ENCODE data around the gene P2RX3. TPM values are rescaled to one million over a fixed set of nuclear protein-coding genes. Genes with fewer than 3 reads are reported as not detected.

The P2RX3 gene
- total RNA-seq, 4 donors from 2014 or later: 0.69 TPM; not detected in 3

DNA sequence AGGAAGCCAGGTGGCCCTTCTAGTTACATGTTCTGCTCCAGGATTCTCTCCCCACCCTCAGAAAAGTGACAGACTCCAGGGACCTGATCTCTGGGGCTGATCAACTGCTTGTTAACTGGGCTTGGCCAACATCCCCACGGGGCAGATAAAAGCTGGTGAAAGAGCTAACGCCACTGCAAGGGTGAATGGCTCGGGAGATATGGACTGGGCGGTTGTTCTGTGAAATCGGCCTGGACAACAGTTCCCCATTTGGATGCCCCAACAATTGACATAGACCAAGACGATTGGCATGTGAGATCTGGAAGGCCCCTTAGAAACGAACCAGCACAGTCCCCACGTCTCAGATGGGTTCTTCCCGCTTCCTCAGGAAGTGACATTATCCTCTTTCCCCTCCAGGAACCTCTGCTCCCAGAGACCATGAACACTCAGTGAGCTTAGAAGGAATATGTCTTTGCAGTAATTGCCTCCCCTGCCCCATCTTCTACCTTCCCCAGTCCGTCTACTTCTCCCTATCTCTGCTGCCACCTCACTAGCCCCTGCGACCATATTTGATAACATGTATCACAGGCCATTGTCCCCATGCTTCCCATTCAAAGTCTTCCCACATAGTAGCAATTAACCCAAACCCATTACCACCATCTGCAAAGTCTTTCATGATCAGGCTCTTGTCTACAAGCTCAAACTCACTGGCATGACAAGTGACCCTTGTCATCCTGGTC, 57.9 kb downstream of the P2RX3 start:
- TF ChIP-seq EP300 (IDR thresholded peaks at IDR 0.05) (no peak), POLR2A (IDR thresholded peaks at IDR 0.05) (no peak)
- TF ChIP-seq, protein P1, sequence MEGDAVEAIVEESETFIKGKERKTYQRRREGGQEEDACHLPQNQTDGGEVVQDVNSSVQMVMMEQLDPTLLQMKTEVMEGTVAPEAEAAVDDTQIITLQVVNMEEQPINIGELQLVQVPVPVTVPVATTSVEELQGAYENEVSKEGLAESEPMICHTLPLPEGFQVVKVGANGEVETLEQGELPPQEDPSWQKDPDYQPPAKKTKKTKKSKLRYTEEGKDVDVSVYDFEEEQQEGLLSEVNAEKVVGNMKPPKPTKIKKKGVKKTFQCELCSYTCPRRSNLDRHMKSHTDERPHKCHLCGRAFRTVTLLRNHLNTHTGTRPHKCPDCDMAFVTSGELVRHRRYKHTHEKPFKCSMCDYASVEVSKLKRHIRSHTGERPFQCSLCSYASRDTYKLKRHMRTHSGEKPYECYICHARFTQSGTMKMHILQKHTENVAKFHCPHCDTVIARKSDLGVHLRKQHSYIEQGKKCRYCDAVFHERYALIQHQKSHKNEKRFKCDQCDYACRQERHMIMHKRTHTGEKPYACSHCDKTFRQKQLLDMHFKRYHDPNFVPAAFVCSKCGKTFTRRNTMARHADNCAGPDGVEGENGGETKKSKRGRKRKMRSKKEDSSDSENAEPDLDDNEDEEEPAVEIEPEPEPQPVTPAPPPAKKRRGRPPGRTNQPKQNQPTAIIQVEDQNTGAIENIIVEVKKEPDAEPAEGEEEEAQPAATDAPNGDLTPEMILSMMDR (IDR thresholded peaks at IDR 0.05): no peak
- ATAC-seq: no peak
- Histone ChIP-seq H3K4me3 (no peak overlapping the region), H3K27ac (no peak overlapping the region), H3K27me3 (peaks cover 4% of the 10 kb centered on the region), H3K4me1 (no peaks in the 10 kb centered on the region), H3K9me3 (no peaks in the 10 kb centered on the region), H3K36me3 (no peaks in the 10 kb centered on the region)
- 71 to 86% methylated on average over 3 to 6 of the region's 11 CpGs for WGBS, 2 donors (ENCODE audit: low coverage in 1 of 2)

DNA sequence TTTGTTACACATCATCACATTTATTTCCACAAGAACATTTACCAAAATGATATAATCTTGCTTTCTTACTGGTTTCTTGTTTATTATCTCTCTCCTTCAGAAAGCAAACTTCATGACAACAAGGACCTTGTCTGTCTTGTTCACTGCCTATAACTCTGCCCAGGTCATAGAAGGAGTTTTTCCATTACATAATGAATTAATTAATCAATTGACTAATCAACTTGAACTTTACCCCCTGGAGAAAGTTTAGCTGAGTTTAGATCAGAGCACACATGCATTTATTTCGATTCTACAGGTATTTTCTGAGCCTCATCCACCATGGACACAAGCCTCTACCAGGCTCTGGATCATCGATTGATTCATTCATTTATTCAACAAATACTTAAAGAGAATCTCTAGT, 58.6 kb downstream of the P2RX3 start:
- H3K9me3 ChIP-seq: no peaks in the 10 kb centered on the region
- no peaks in the 10 kb centered on the region for H3K4me1 ChIP-seq
- 54 to 75% methylated on average over 2 of the region's 2 CpGs for WGBS, 2 donors (ENCODE audit: low coverage in 1 of 2)
- no peak for ATAC-seq
- H3K36me3 ChIP-seq: no peaks in the 10 kb centered on the region
- TF ChIP-seq, protein P1 (IDR thresholded peaks at IDR 0.05): no peak
- TF ChIP-seq POLR2A (IDR thresholded peaks at IDR 0.05) (no peak), EP300 (IDR thresholded peaks at IDR 0.05) (no peak), POLR2AphosphoS5 (IDR thresholded peaks at IDR 0.05) (no peak)
- H3K27ac ChIP-seq: no peak overlapping the region
- no peak overlapping the region for H3K4me3 ChIP-seq
- H3K27me3 ChIP-seq: peaks cover 11% of the 10 kb centered on the region

DNA sequence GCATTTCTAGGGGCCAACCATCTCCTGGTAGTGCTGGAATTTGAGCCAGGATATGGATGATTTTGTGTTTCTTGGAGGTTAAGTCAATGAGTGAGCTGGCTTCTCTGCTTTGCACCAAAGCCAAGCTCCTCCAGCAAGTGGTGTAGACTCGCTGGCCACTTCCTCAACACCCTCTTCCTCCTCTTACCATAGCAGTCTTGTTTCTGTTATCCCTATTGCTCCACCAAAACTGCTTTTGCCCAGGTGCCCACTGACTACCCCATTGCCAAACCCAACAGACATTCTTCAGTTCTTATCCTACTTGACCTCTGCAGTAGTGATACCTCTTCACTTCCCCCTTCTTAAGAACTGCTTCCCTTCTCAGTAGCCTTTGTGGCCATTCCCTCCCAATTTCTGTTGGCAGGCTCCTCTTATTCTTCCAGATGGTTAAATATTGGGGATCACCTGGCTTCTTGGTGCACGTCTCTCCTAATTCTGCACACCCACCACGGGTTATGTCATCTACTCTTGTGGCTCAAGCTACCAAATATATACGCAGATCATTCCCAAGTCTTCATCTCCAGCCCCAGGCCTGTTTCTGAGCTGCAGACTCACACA, 59.3 kb downstream of the P2RX3 start:
- Histone ChIP-seq H3K36me3 (no peaks in the 10 kb centered on the region), H3K4me3 (no peak overlapping the region), H3K4me1 (no peaks in the 10 kb centered on the region), H3K27me3 (peaks cover 11% of the 10 kb centered on the region), H3K9me3 (no peaks in the 10 kb centered on the region), H3K27ac (no peak overlapping the region)
- TF ChIP-seq POLR2A (IDR thresholded peaks at IDR 0.05) (no peak), EP300 (IDR thresholded peaks at IDR 0.05) (no peak), POLR2AphosphoS5 (IDR thresholded peaks at IDR 0.05) (no peak)
- TF ChIP-seq, protein P1 (IDR thresholded peaks at IDR 0.05): no peak
- 84 to 89% methylated on average over 3 to 4 of the region's 4 CpGs for WGBS, 2 donors (ENCODE audit: low coverage in 1 of 2)
- no peak for ATAC-seq

DNA sequence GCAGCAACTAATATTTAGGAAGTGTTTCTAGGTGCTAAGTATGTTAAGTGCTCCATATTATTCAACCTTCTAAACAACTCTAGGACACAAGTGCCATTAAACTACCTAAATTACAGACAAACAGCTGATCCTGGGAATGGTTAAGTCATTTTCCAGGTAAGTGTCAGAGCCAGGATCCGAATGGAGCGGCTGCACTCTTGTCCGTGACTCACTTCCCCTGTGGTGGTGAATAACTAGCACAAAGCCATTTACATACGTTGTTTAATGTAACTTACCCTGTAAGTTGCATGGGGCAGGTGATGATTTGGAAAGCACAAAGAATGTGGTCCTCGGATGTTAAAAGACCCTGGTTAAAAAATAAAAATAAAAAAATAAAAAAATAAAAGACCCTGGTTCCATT, 61.1 kb downstream of the P2RX3 start:
- Histone ChIP-seq H3K4me3 (no peak overlapping the region), H3K27me3 (peaks cover 11% of the 10 kb centered on the region), H3K27ac (no peak overlapping the region), H3K4me1 (no peaks in the 10 kb centered on the region), H3K36me3 (no peaks in the 10 kb centered on the region), H3K9me3 (no peaks in the 10 kb centered on the region)
- no peak for ATAC-seq
- 57 to 61% methylated on average over 1 to 5 of the region's 5 CpGs for WGBS, 2 donors (ENCODE audit: low coverage in 1 of 2)
- TF ChIP-seq, protein P1 (IDR thresholded peaks at IDR 0.05): no peak
- no peak for TF ChIP-seq POLR2AphosphoS5 (IDR thresholded peaks at IDR 0.05)
- TF ChIP-seq POLR2A (IDR thresholded peaks at IDR 0.05): no peak
- no peak for TF ChIP-seq EP300 (IDR thresholded peaks at IDR 0.05)
